ENCODE data around the gene CPA3.

CPA3 gene

GRCh38 chr3:148882288-148882687 lies 17.2 kb downstream of the CPA3 start:
- peak; percentile 25; the same call in 1 of the 2 replicates for TF ChIP-seq ZNF266 (tag by site-specific recombination; IDR thresholded peaks at IDR 0.05; ENCODE audit: low read depth)
- no peak for TF ChIP-seq ZFP3 (tag by site-specific recombination; IDR thresholded peaks at IDR 0.05; ENCODE audit: low read depth)
- TF ChIP-seq ZNF549 (tag by site-specific recombination; IDR thresholded peaks at IDR 0.05), result no peak
- peak; percentile 76; the same call in 1 of the 2 replicates for TF ChIP-seq ZBTB44 (tag by site-specific recombination; IDR thresholded peaks at IDR 0.05)
- 0 out of 2 replicates have a peak, but pooled peaks have one; percentile 17 for TF ChIP-seq ZNF600 (tag by site-specific recombination; IDR thresholded peaks at IDR 0.05)
- 0 out of 2 replicates have a peak, but pooled peaks have one; percentile 8 for TF ChIP-seq GLIS1 (tag by site-specific recombination; IDR thresholded peaks at IDR 0.05)
- TF ChIP-seq PRDM6 (tag by site-specific recombination; IDR thresholded peaks at IDR 0.05), result peak; percentile 83
- TF ChIP-seq ZNF692 (tag by site-specific recombination; IDR thresholded peaks at IDR 0.05), result 0 out of 2 replicates have a peak, but pooled peaks have one; percentile 16
- 0 out of 2 replicates have a peak, but pooled peaks have one; percentile 19 for TF ChIP-seq ZNF558 (tag by site-specific recombination; IDR thresholded peaks at IDR 0.05)
- 0 out of 2 replicates have a peak, but pooled peaks have one; percentile 16 for TF ChIP-seq GFI1B (tag by site-specific recombination; IDR thresholded peaks at IDR 0.05)
- TF ChIP-seq ZBTB17 (tag by site-specific recombination; IDR thresholded peaks at IDR 0.05), result 0 out of 2 replicates have a peak, but pooled peaks have one; percentile 12
- TF ChIP-seq ZNF629 (tag by site-specific recombination; IDR thresholded peaks at IDR 0.05), result peak; percentile 42; the same call in 1 of the 2 replicates
- TF ChIP-seq ZNF112 (tag by site-specific recombination; IDR thresholded peaks at IDR 0.05), result no peak
- TF ChIP-seq ZNF223 (tag by site-specific recombination; IDR thresholded peaks at IDR 0.05), result no peak
- peak; percentile 77 for TF ChIP-seq ATF2 (tag by site-specific recombination; IDR thresholded peaks at IDR 0.05; ENCODE audit: low read depth)
- TF ChIP-seq ZSCAN4 (tag by site-specific recombination; IDR thresholded peaks at IDR 0.05), result no peak
- TF ChIP-seq SCRT1 (tag by site-specific recombination; IDR thresholded peaks at IDR 0.05; ENCODE audit: borderline replicate concordance), result no peak
- TF ChIP-seq ZNF366 (tag by site-specific recombination; conservative IDR thresholded peaks at IDR 0.05), result 0 out of 2 replicates have a peak, but pooled peaks have one; percentile 34
- ChIA-PET CTCF (interaction anchor here (1.6 to 2.0 kb wide), 2 partner anchors 21 to 22 kb away, joined by 8 to 9 read pairs; no protein-coding TSS in a partner anchor), POLR2A (no interaction called here)
- Histone ChIP-seq H3K36me3 (ENCODE audit: control insufficient read depth in 2 of 2, insufficient read depth in 1 of 2, low read length in 2 of 2) (no peaks in the 10 kb centered on the region), H3K4me1 (ENCODE audit: control insufficient read depth, insufficient read depth, low read length) (peaks cover 5% of the 10 kb centered on the region), H3K4me3 (ENCODE audit: low read depth, low read length) (no peak overlapping the region), H3K9me3 (ENCODE audit: control insufficient read depth, insufficient read depth, low read depth, low read length) (no peaks in the 10 kb centered on the region), H3K27ac (ENCODE audit: extremely low read depth, low read depth, low read length) (no peak overlapping the region)
